DMS114 treated with DMSO at 0.1 percent for 48 hours (cell line): Measurements from ENCODE around the gene GRIN3B.

ENCODE experiments used
- DNase-seq: peaks from one replicate; lab custom pipeline; 2025; ENCODE audit not compliant: unreplicated experiment; lab: John Stamatoyannopoulos, UW

The GRIN3B gene

DNA sequence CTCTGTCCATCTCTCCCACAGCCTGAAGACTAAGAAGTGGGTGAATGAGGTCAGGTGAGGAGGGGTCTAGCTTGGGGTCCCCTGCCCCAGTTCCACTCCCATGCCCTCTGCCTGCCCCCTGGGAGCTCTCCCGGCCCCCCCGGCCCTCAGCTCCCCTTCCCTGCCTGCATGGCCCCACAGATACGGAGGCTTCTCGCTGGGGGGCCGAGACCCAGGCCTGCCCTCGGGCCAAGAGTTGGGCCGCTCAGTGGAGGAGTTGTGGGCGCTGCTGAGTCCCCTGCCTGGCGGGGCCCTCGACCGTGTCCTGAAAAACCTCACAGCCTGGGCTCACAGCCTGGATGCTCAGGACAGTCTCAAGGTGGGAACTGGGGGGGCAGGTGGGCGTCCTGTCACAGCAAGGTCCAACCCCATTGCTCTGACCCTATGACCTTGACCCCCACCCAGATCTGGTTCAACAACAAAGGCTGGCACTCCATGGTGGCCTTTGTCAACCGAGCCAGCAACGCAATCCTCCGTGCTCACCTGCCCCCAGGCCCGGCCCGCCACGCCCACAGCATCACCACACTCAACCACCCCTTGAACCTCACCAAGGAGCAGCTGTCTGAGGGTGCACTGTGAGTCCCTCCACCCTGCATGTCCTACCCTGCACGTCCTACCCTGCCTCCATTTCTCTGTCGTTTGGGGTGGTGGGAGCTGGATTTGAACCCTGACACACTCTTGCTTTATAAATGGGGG is 55.8 kb downstream of the GRIN3B start:
- no peak for DNase-seq

DNA sequence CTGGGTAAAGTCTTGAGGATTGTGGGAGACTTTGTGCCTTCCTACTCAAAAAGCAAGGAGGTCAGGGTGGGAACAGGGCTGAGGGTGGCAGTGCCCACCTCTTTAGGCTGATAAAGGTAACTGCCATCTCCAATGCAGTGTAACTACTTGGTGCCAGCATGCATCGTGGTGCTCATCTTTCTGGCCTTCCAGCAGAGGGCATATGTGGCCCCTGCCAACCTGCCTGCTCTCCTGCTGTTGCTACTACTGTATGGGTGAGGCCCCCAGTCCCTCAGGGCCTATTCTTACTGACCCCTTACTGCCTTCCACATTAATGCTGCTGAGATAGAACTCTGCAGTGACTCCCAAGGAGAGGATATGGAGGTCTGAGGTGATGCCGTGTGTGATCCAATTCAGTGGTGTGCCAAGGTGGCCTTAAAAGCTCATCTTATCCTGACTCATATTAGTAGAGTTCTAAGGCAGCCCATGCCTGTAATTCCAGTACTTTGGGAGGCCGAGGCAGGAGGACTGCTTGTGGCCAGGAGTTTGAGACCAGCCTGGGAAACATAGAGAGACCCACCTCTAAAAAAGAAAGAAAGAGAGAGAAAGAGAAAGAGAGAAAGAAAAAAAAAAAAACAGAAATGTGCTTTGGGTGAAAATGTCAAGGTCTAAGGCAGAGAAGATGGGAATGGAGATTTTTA is 57.1 kb downstream of the GRIN3B start:
- peak; percentile 49 for DNase-seq

DNA sequence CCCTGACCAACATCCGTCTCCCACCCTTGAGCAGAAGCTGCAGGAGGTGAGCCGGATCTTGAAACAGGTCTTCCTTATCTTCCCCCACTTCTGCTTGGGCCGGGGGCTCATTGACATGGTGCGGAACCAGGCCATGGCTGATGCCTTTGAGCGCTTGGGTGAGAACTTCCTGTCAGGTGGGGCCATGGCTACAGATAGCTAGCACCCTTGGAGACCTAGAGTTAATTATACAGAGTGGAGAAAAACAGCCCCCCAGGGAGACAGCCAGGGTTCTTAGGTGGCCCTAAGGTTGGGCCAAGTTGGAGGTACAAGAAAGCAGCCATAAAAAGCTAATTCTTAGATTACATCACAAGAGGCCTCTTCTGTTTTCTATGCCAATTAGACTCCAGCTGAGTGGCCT is 57.9 kb downstream of the GRIN3B start:
- DNase-seq = no peak
